B cell (primary cell): ENCODE results near the gene ABHD17C. TPM values are rescaled to one million over a fixed set of nuclear protein-coding genes. Genes with fewer than 3 reads are reported as not detected.

Experiments used
- ATAC-seq: fragments of 200-7000 bp; cut with Tn5 transposase; one replicate; pipeline ENCODE4 v1.10.0; 2021; ENCODE audit warnings: low read depth, mild to moderate bottlenecking, moderate number of reproducible peaks, moderate library complexity
- CTCF ChIA-PET: fragments of 350-600 bp; sonication (Branson Sonifier 250); formaldehyde crosslinking; loops from one replicate; lab custom pipeline; 2021; ENCODE audit warnings: antibody characterized with exemption, inconsistent platforms; lab: Charles Lee
- POLR2A ChIA-PET: fragments of 350-600 bp; sonication (Branson Sonifier 250); formaldehyde crosslinking; loops from one replicate; lab custom pipeline; 2021; ENCODE audit warnings: antibody characterized with exemption; lab: Charles Lee
- DNase-seq: peaks from one replicate; pipeline ENCODE4 v3.0.0; 2013
- H2AFZ ChIP-seq: 2 replicates; pipeline ENCODE4 v1.6.1; 2012; ENCODE audit warnings: mild to moderate bottlenecking, low read depth, low read length; ENCODE audit not compliant: insufficient read depth, poor library complexity, severe bottlenecking
- H3K27ac ChIP-seq, 2 donors: 1 replicate in 1 of 2; 2 replicates in 1 of 2; pipeline ENCODE4 v1.5.1; 2012 to 2013; ENCODE audit warnings: low read length in 2 of 2, mild to moderate bottlenecking in 2 of 2, moderate library complexity in 1 of 2
- H3K27me3 ChIP-seq, 4 experiments: fragments of 200-600 bp in 1 of 4; sonication (generic) in 1 of 4; replicated peaks in 1 of 4; 1 replicate in 2 of 4; 2 replicates in 2 of 4; pipeline versions ENCODE4 v1.6.1 to v1.7.0; 2013 to 2016; ENCODE audit warnings: low read length in 3 of 4, mild to moderate bottlenecking in 2 of 4, mixed read lengths in 1 of 4, moderate library complexity in 1 of 4; ENCODE audit not compliant: insufficient read depth in 4 of 4, control insufficient read depth in 3 of 4; ENCODE audit errors: control extremely low read depth in 1 of 4
- H3K36me3 ChIP-seq, 2 experiments: replicated peaks in 1 of 2; 1 replicate in 1 of 2; 2 replicates in 1 of 2; pipeline versions ENCODE4 v1.6.1 to v1.7.1; 2013; ENCODE audit warnings: low read length in 1 of 2; ENCODE audit not compliant: insufficient read depth in 2 of 2, control insufficient read depth in 1 of 2; ENCODE audit errors: control extremely low read depth in 1 of 2, extremely low read depth in 1 of 2
- H3K4me1 ChIP-seq, 2 donors: fragments of 200-600 bp in 1 of 2; sonication (generic) in 1 of 2; 1 replicate in 1 of 2; 2 replicates in 1 of 2; pipeline versions ENCODE4 v1.5.1 to v1.6.1; 2013 to 2017; ENCODE audit warnings: low read length in 2 of 2; ENCODE audit not compliant: control insufficient read depth in 2 of 2, insufficient read depth in 2 of 2
- H3K4me2 ChIP-seq: replicated peaks from 2 replicates; pipeline ENCODE3; 2012; ENCODE audit warnings: mild to moderate bottlenecking, low read depth, low read length; ENCODE audit not compliant: poor library complexity, severe bottlenecking
- H3K4me3 ChIP-seq, 5 experiments: fragments of 200-600 bp in 1 of 5; sonication (generic) in 1 of 5; 1 replicate in 3 of 5; 2 replicates in 2 of 5; pipeline versions ENCODE4 v1.5.1 to v1.7.0; 2011 to 2016; ENCODE audit warnings: low read length in 4 of 5, mild to moderate bottlenecking in 4 of 5, low read depth in 2 of 5, control low read depth in 1 of 5, moderate library complexity in 1 of 5; ENCODE audit not compliant: insufficient read depth in 1 of 5; ENCODE audit errors: control extremely low read depth in 1 of 5, extremely low read depth in 1 of 5
- H3K79me2 ChIP-seq: fragments of 200-600 bp; sonication (generic); one replicate; pipeline ENCODE4 v1.6.0; 2016; ENCODE audit warnings: low read length; ENCODE audit not compliant: control insufficient read depth, insufficient read depth
- H3K9ac ChIP-seq: fragments of 200-600 bp; sonication (generic); 2 replicates; pipeline ENCODE4 v1.6.1; 2017; ENCODE audit warnings: mild to moderate bottlenecking, low read length, moderate library complexity
- H3K9me3 ChIP-seq, 3 donors: one replicate each; pipeline versions ENCODE4 v1.6.1 to v1.7.1; 2013; ENCODE audit warnings: low read length in 2 of 3; ENCODE audit not compliant: control insufficient read depth in 2 of 3, insufficient read depth in 1 of 3; ENCODE audit errors: control extremely low read depth in 1 of 3
- H4K20me1 ChIP-seq: 2 replicates; pipeline ENCODE4 v1.6.0; 2012; ENCODE audit warnings: mild to moderate bottlenecking, low read length; ENCODE audit not compliant: insufficient read depth, control insufficient read depth, poor library complexity, severe bottlenecking
- H3K27ac Mint-ChIP-seq: one replicate; pipeline ENCODE4 v1.8.0; 2021; ENCODE audit warnings: mixed read lengths
- H3K27me3 Mint-ChIP-seq: one replicate; pipeline ENCODE4 v1.8.0; 2021; ENCODE audit warnings: mixed read lengths
- H3K4me1 Mint-ChIP-seq: one replicate; pipeline ENCODE4 v1.8.0; 2021; ENCODE audit warnings: mixed read lengths
- H3K4me3 Mint-ChIP-seq: one replicate; pipeline ENCODE4 v1.8.0; 2021; ENCODE audit warnings: mixed read lengths
- H3K9me3 Mint-ChIP-seq: one replicate; pipeline ENCODE4 v1.8.0; 2022; ENCODE audit warnings: mixed read lengths; ENCODE audit not compliant: insufficient read depth
- CTCF ChIP-seq: fragments of 200-600 bp; IDR thresholded peaks from one replicate; pipeline ENCODE4 v1.8.0; 2022; ENCODE audit warnings: antibody characterized with exemption, mild to moderate bottlenecking
- EZH2 ChIP-seq: IDR thresholded peaks from 2 replicates; pipeline ENCODE4 v1.6.1; 2012; ENCODE audit warnings: borderline replicate concordance, low read depth, mild to moderate bottlenecking, moderate library complexity, low read length; ENCODE audit not compliant: insufficient read depth, poor library complexity, severe bottlenecking
- WGBS: methylation state at CpG from one replicate; pipeline ENCODE4 v1.1.5; 2013; ENCODE audit warnings: missing lambda C conversion rate; ENCODE audit not compliant: insufficient coverage; 5-methylcytosine and 5-hydroxymethylcytosine counted together
- intact Hi-C: fragments of 100-400 bp; cut with micrococcal nuclease; formaldehyde crosslinking; loops from one replicate; pipeline ENCODE4 v1.10.0; 2022
- polyA plus RNA-seq: library from polyadenylated mRNA; depleted of rRNA; stranded (reverse); fragments of >200 nt; gene quantifications from 2 replicates; pipeline ENCODE4 v1.2.3, GENCODE V29; 2012
- total RNA-seq, 2 donors: library from RNA; stranded (reverse); fragments of 120-200 nt in 1 of 2; gene quantifications; 1 replicate in 1 of 2; 2 replicates in 1 of 2; pipeline versions ENCODE4 v1.2.3 to v1.2.4, GENCODE V29; 2013 to 2022

The ABHD17C gene
- total and polyA plus RNA-seq, 2 donors (not counting 1 experiment from before 2014, with no cell fraction given): 0.78 to 1.9 TPM

GRCh38 chr15:80703965-80704364 lies 8.9 kb downstream of the ABHD17C start:
- Histone ChIP-seq H3K9ac (no peak overlapping the region), H3K4me2 (no peak overlapping the region), H3K36me3 (no peaks in the 10 kb centered on the region), H3K4me1 (no peaks in the 10 kb centered on the region), H4K20me1 (no peaks in the 10 kb centered on the region), H3K27ac (no peak overlapping the region), H3K4me3 (no peak overlapping the region), H3K27me3 (no peaks in the 10 kb centered on the region), H3K9me3 (peaks cover 0 to 3% (median 0%) of the 10 kb centered on the region in 3 donors), H2AFZ (no peak overlapping the region), H3K79me2 (no peaks in the 10 kb centered on the region)
- DNase-seq: no peak
- Mint-ChIP-seq H3K4me1 (no peaks in the 10 kb centered on the region), H3K27ac (no peak overlapping the region), H3K4me3 (no peak overlapping the region), H3K9me3 (no peaks in the 10 kb centered on the region), H3K27me3 (peaks cover 6% of the 10 kb centered on the region)
- intact Hi-C loops: no loop called here
- ChIA-PET CTCF (no interaction called here), POLR2A (no interaction called here)
- TF ChIP-seq CTCF (no peak), EZH2 (no peak)
- ATAC-seq: no peak
- 75% methylated on average over 2 of the region's 3 CpGs for WGBS

DNA sequence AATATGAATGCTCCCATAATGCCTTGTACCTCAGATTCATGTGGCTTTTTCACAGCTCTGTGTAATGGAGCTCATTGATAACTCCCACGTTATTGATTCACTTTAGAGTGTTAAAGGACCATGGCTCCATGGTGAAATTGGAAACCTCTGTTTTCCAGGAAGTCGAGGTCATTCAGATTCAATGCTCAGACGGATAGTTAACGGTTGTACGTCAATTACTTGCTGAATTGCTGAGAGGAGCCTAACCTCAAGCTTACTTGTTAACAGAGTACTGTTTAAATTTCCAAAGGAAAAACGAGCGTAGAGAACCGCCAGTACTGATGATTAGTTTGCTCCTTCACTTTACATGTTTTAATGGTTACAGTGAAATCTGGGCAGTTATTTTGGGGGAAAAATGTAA lies 11.1 kb downstream of the ABHD17C start:
- no peak overlapping the region for H3K4me2 ChIP-seq
- H3K4me3 Mint-ChIP-seq: no peak overlapping the region
- H3K27me3 ChIP-seq: no peaks in the 10 kb centered on the region
- no peak for DNase-seq
- intact Hi-C loops: no loop called here
- no peak for ATAC-seq
- H3K27ac ChIP-seq: no peak overlapping the region
- WGBS: 98% methylated on average over 5 of the region's 8 CpGs
- POLR2A ChIA-PET: no interaction called here
- no peaks in the 10 kb centered on the region for H3K27me3 Mint-ChIP-seq
- no peaks in the 10 kb centered on the region for H4K20me1 ChIP-seq
- H3K4me3 ChIP-seq: no peak overlapping the region
- no peaks in the 10 kb centered on the region for H3K4me1 ChIP-seq
- no peaks in the 10 kb centered on the region for H3K79me2 ChIP-seq
- no peak overlapping the region for H3K9ac ChIP-seq
- H3K36me3 ChIP-seq: no peaks in the 10 kb centered on the region
- no peak overlapping the region for H2AFZ ChIP-seq
- no peak for TF ChIP-seq EZH2
- no peak for TF ChIP-seq CTCF
- CTCF ChIA-PET: interaction anchor here (0.5 kb wide), 1 partner anchor 16 kb away, joined by 4 read pairs; no protein-coding TSS in a partner anchor
- H3K9me3 Mint-ChIP-seq: no peaks in the 10 kb centered on the region
- no peak overlapping the region for H3K27ac Mint-ChIP-seq
- no peaks in the 10 kb centered on the region for H3K4me1 Mint-ChIP-seq
- peaks cover 0 to 3% (median 0%) of the 10 kb centered on the region in 3 donors for H3K9me3 ChIP-seq
